ENCODE results near the gene MBD3L1. TPM values are rescaled to one million over a fixed set of nuclear protein-coding genes. Genes with fewer than 3 reads are reported as not detected.

Gene MBD3L1
- total RNA-seq, 1 experiment from 2014 or later = not detected

DNA sequence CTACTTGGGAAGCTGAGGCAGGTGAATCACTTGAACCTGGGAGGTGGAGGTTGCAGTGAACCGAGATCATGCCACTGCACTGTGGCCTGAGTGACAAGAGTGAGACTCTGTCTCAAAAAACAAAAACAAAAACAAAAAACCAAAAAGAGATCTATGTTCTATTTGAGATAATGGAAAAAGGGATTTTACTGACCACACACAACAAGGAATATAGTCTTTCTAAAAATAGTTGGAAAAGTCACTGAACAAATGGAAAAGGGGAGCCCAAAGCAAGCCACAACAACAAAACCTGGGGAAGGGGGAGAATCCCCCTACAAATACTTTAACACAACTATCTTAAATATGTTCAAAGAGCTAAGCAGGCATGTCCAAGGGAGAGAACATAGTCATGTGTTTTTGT, 37.4 kb upstream of the MBD3L1 start:
- ChIA-PET POLR2A (no interaction called here), CTCF (no interaction called here)
- Histone ChIP-seq H3K27ac (ENCODE audit: low read length) (no peak overlapping the region), H3K27me3 (ENCODE audit: control insufficient read depth, insufficient read depth, low read length) (no peaks in the 10 kb centered on the region), H3K4me1 (ENCODE audit: control insufficient read depth, insufficient read depth, low read length) (no peaks in the 10 kb centered on the region), H3K9me3 (ENCODE audit: control insufficient read depth, insufficient read depth, low read depth, low read length) (no peaks in the 10 kb centered on the region), H3K4me3 (ENCODE audit: low read depth in 2 of 2, low read length in 2 of 2) (no peak overlapping the region), H3K36me3 (ENCODE audit: control insufficient read depth, insufficient read depth, low read length) (no peaks in the 10 kb centered on the region)
- DNase-seq (ENCODE audit: low read depth, low spot score) (no peak), ATAC-seq (no peak)
- no TSS peak for BruUV-seq (replicated peaks)
- in situ Hi-C loops (cut with HindIII; ENCODE audit: low pct_unique_long_range_greater_than_20kb, low sequenced_read_pairs) = no loop called here
- TF ChIP-seq, protein P1, sequence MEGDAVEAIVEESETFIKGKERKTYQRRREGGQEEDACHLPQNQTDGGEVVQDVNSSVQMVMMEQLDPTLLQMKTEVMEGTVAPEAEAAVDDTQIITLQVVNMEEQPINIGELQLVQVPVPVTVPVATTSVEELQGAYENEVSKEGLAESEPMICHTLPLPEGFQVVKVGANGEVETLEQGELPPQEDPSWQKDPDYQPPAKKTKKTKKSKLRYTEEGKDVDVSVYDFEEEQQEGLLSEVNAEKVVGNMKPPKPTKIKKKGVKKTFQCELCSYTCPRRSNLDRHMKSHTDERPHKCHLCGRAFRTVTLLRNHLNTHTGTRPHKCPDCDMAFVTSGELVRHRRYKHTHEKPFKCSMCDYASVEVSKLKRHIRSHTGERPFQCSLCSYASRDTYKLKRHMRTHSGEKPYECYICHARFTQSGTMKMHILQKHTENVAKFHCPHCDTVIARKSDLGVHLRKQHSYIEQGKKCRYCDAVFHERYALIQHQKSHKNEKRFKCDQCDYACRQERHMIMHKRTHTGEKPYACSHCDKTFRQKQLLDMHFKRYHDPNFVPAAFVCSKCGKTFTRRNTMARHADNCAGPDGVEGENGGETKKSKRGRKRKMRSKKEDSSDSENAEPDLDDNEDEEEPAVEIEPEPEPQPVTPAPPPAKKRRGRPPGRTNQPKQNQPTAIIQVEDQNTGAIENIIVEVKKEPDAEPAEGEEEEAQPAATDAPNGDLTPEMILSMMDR (IDR thresholded peaks at IDR 0.05) = no peak
- TF ChIP-seq TCF7L2 (IDR thresholded peaks at IDR 0.05; ENCODE audit: low read depth, low read length) = no peak
- TF ChIP-seq SIN3A (IDR thresholded peaks at IDR 0.05; ENCODE audit: borderline replicate concordance, insufficient read depth, low read depth, low read length) = no peak
- TF ChIP-seq POLR2AphosphoS5 (IDR thresholded peaks at IDR 0.05; ENCODE audit: low read depth, low read length) = no peak
- TF ChIP-seq, protein P2, sequence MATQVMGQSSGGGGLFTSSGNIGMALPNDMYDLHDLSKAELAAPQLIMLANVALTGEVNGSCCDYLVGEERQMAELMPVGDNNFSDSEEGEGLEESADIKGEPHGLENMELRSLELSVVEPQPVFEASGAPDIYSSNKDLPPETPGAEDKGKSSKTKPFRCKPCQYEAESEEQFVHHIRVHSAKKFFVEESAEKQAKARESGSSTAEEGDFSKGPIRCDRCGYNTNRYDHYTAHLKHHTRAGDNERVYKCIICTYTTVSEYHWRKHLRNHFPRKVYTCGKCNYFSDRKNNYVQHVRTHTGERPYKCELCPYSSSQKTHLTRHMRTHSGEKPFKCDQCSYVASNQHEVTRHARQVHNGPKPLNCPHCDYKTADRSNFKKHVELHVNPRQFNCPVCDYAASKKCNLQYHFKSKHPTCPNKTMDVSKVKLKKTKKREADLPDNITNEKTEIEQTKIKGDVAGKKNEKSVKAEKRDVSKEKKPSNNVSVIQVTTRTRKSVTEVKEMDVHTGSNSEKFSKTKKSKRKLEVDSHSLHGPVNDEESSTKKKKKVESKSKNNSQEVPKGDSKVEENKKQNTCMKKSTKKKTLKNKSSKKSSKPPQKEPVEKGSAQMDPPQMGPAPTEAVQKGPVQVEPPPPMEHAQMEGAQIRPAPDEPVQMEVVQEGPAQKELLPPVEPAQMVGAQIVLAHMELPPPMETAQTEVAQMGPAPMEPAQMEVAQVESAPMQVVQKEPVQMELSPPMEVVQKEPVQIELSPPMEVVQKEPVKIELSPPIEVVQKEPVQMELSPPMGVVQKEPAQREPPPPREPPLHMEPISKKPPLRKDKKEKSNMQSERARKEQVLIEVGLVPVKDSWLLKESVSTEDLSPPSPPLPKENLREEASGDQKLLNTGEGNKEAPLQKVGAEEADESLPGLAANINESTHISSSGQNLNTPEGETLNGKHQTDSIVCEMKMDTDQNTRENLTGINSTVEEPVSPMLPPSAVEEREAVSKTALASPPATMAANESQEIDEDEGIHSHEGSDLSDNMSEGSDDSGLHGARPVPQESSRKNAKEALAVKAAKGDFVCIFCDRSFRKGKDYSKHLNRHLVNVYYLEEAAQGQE (IDR thresholded peaks at IDR 0.05; ENCODE audit: insufficient read depth in 1 of 2, low read depth in 2 of 2, low read length in 1 of 2) = no peak
- intact Hi-C loops (cut with micrococcal nuclease; ENCODE audit: unreplicated experiment) = no loop called here

DNA sequence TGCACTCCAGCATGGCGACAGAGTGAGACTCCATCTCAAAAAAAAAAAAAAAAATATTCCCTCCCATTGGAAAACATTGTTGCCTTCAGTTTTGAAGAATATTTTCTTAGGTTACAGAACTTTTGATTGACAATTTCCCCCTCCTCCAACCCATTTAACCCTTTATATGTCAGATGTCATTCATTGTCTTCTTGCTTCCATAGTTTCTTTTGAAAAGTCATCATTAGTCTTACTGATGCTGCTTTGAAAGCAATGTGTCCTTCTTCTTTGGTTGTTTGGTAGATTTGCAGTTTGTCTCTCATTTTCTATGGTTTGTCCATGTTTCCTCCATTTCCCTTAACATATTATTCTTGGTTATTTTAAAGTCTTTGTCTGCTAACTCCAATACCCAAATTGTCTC, 25.5 kb upstream of the MBD3L1 start:
- Histone ChIP-seq H3K27me3 (ENCODE audit: control insufficient read depth, insufficient read depth, low read length) (no peaks in the 10 kb centered on the region), H3K4me3 (ENCODE audit: low read depth in 2 of 2, low read length in 2 of 2) (no peak overlapping the region), H3K27ac (ENCODE audit: low read length) (no peak overlapping the region), H3K9me3 (ENCODE audit: control insufficient read depth, insufficient read depth, low read depth, low read length) (peaks cover 43% of the 10 kb centered on the region), H3K4me1 (ENCODE audit: control insufficient read depth, insufficient read depth, low read length) (no peaks in the 10 kb centered on the region), H3K36me3 (ENCODE audit: control insufficient read depth, insufficient read depth, low read length) (peaks cover 2% of the 10 kb centered on the region)
- TF ChIP-seq, protein P2 (IDR thresholded peaks at IDR 0.05; ENCODE audit: insufficient read depth in 1 of 2, low read depth in 2 of 2, low read length in 1 of 2) = no peak
- no peak for TF ChIP-seq SIN3A (IDR thresholded peaks at IDR 0.05; ENCODE audit: borderline replicate concordance, insufficient read depth, low read depth, low read length)
- TF ChIP-seq, protein P1 (IDR thresholded peaks at IDR 0.05) = no peak
- TF ChIP-seq POLR2AphosphoS5 (IDR thresholded peaks at IDR 0.05; ENCODE audit: low read depth, low read length) = no peak
- in situ Hi-C loops (cut with HindIII; ENCODE audit: low pct_unique_long_range_greater_than_20kb, low sequenced_read_pairs) (no loop called here), intact Hi-C loops (cut with micrococcal nuclease; ENCODE audit: unreplicated experiment) (no loop called here)
- ChIA-PET POLR2A (no interaction called here), CTCF (no interaction called here)
- DNase-seq (ENCODE audit: low read depth, low spot score) (no peak), ATAC-seq (no peak)
- no TSS peak for BruUV-seq (replicated peaks)
